Keratinocyte (primary cell): ENCODE data around the gene PPP1R26. TPM values are rescaled to one million over a fixed set of nuclear protein-coding genes. Genes with fewer than 3 reads are reported as not detected.
"Not testable (repeated sequence)": the region's sequence is repeated elsewhere in the genome, so short reads cannot be mapped to it uniquely, and the experiment has no call there.

Experiments
- DNase-seq: peaks from one replicate; pipeline ENCODE4 v3.0.0-alpha.2; 2011; ENCODE audit warnings: low read depth, missing footprints, low spot score
- FAIRE-seq: peaks from 2 replicates; lab custom pipeline; 2011; peaks lifted over from hg19 to GRCh38; lab: Jason Lieb, UNC
- H2AFZ ChIP-seq: 2 replicates; pipeline ENCODE4 v1.6.0; 2012; ENCODE audit warnings: low read length, control low read depth, inconsistent platforms; ENCODE audit not compliant: control insufficient read depth
- H3K27ac ChIP-seq: 2 replicates; pipeline ENCODE4 v1.5.1; 2011; ENCODE audit warnings: low read length; ENCODE audit not compliant: control insufficient read depth, insufficient read depth
- H3K27me3 ChIP-seq: 3 replicates; pipeline ENCODE4 v1.6.0; 2011; ENCODE audit warnings: low read length; ENCODE audit not compliant: control insufficient read depth, insufficient read depth; ENCODE audit errors: extremely low read depth
- H3K36me3 ChIP-seq, 2 experiments: 2 replicates in 1 of 2; 3 replicates in 1 of 2; pipeline ENCODE4 v1.5.1; 2011; ENCODE audit warnings: low read length in 2 of 2, mild to moderate bottlenecking in 1 of 2; ENCODE audit not compliant: control insufficient read depth in 2 of 2, insufficient read depth in 2 of 2; ENCODE audit errors: extremely low read depth in 1 of 2
- H3K4me1 ChIP-seq: 3 replicates; pipeline ENCODE4 v1.5.1; 2011; ENCODE audit warnings: low read length; ENCODE audit not compliant: control insufficient read depth, insufficient read depth; ENCODE audit errors: extremely low read depth
- H3K4me2 ChIP-seq: 3 replicates; pipeline ENCODE4 v1.6.0; 2011; ENCODE audit warnings: low read depth, low read length; ENCODE audit not compliant: control insufficient read depth, insufficient read depth; ENCODE audit errors: extremely low read depth
- H3K4me3 ChIP-seq, 3 experiments: fragments of 200-600 bp in 1 of 3; sonication (generic) in 1 of 3; 2 replicates in 2 of 3; 3 replicates in 1 of 3; pipeline ENCODE4 v1.5.1; 2011 to 2016; ENCODE audit warnings: low read length in 3 of 3, mild to moderate bottlenecking in 3 of 3, control low read depth in 2 of 3, inconsistent platforms in 1 of 3, low read depth in 1 of 3, mixed read lengths in 1 of 3, mixed run types in 1 of 3, moderate library complexity in 1 of 3; ENCODE audit not compliant: control insufficient read depth in 2 of 3, insufficient read depth in 2 of 3; ENCODE audit errors: extremely low read depth in 1 of 3
- H3K79me2 ChIP-seq: 2 replicates; pipeline ENCODE4 v1.6.0; 2012; ENCODE audit warnings: low read length; ENCODE audit not compliant: control insufficient read depth, insufficient read depth
- H3K9ac ChIP-seq: 3 replicates; pipeline ENCODE4 v1.6.0; 2011; ENCODE audit warnings: low read length; ENCODE audit not compliant: control insufficient read depth, insufficient read depth; ENCODE audit errors: extremely low read depth
- H3K9me1 ChIP-seq: 3 replicates; pipeline ENCODE4 v1.6.0; 2011; ENCODE audit warnings: low read length; ENCODE audit not compliant: control insufficient read depth, insufficient read depth; ENCODE audit errors: extremely low read depth
- H3K9me3 ChIP-seq: 2 replicates; pipeline ENCODE4 v1.5.1; 2012; ENCODE audit warnings: low read depth, low read length; ENCODE audit not compliant: control insufficient read depth
- H4K20me1 ChIP-seq: 3 replicates; pipeline ENCODE4 v1.6.0; 2011; ENCODE audit warnings: low read length; ENCODE audit not compliant: control insufficient read depth, insufficient read depth; ENCODE audit errors: extremely low read depth
- EZH2 ChIP-seq: IDR thresholded peaks from one replicate; pipeline ENCODE4 v1.6.1; 2012; ENCODE audit warnings: inconsistent platforms, mild to moderate bottlenecking, low read length, moderate library complexity
- dilution Hi-C: fragments of 300-500 bp; cut with MboI; formaldehyde crosslinking; loops from one replicate; pipeline ENCODE4 v1.7.0; 2020; ENCODE audit warnings: low sequenced_read_pairs; ENCODE audit not compliant: extremely low pct_ligation_motif_present
- polyA plus RNA-seq, 5 experiments: library from polyadenylated mRNA; depleted of rRNA in 3 of 5; stranded (reverse) in 3 of 5; stranded (forward) in 1 of 5; unstranded in 1 of 5; fragments of >200 nt; gene quantifications; 1 replicate in 1 of 5; 2 replicates in 3 of 5; 3 replicates in 1 of 5; pipeline versions ENCODE4 v1.2.1 to v1.2.3, GENCODE V29; 2011 to 2012; ENCODE audit warnings: missing spikeins in 2 of 5, low read depth in 1 of 5, low replicate concordance in 1 of 5
- TF ChIP-seq, protein P1 (sequence below), 3 experiments: IDR thresholded peaks in 1 of 3; conservative IDR thresholded peaks in 1 of 3; optimal IDR thresholded peaks in 1 of 3; 2 replicates in 2 of 3; 3 replicates in 1 of 3; pipeline versions ENCODE3 to v1.5.1; 2011; ENCODE audit warnings: low read length in 3 of 3, mild to moderate bottlenecking in 3 of 3, moderate library complexity in 2 of 3, control low read depth in 1 of 3, inconsistent platforms in 1 of 3; ENCODE audit not compliant: insufficient read depth in 2 of 3; ENCODE audit errors: extremely low read depth in 1 of 3

PPP1R26 gene
- polyA plus RNA-seq, 1 donor (not counting 4 experiments of a cell fraction or from before 2014, with no cell fraction given): 4.3 TPM

DNA sequence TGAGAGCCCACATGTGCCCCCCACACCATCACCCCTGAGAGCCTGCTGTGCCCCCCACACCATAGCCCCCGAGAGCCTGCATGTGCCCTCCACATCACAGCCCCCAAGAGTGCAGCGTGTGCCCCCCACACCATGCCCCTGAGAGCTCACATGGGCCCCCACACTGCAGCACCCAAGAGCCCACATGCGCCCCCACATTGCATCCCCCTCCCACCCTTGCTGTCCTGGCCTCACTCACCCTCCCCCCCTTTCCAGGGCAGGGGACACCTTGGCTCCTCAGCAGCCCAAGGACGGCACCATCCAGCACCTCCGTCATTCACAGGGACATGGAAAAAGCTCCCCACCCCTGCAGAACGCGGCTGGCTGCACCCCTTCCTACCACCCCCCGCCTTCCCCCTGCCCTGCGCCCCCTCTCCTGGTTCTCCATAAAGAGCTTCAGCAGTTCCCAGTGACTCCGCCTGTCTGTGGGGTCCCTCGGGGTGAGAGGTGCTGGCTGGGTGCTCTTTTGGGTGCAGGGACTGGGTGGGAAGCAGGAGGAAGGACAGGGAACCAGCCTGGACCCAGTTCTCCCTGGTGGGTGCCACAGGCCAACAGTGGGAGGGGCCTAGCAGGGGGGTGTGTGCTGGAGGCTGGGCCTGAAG, 46.6 kb downstream of the PPP1R26 start:
- H3K27ac ChIP-seq: no peak overlapping the region
- H3K79me2 ChIP-seq: no peaks in the 10 kb centered on the region
- no peaks in the 10 kb centered on the region for H3K27me3 ChIP-seq
- dilution Hi-C loops: no loop called here
- no peak for TF ChIP-seq EZH2
- TF ChIP-seq, protein P1, sequence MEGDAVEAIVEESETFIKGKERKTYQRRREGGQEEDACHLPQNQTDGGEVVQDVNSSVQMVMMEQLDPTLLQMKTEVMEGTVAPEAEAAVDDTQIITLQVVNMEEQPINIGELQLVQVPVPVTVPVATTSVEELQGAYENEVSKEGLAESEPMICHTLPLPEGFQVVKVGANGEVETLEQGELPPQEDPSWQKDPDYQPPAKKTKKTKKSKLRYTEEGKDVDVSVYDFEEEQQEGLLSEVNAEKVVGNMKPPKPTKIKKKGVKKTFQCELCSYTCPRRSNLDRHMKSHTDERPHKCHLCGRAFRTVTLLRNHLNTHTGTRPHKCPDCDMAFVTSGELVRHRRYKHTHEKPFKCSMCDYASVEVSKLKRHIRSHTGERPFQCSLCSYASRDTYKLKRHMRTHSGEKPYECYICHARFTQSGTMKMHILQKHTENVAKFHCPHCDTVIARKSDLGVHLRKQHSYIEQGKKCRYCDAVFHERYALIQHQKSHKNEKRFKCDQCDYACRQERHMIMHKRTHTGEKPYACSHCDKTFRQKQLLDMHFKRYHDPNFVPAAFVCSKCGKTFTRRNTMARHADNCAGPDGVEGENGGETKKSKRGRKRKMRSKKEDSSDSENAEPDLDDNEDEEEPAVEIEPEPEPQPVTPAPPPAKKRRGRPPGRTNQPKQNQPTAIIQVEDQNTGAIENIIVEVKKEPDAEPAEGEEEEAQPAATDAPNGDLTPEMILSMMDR (optimal IDR thresholded peaks at IDR 0.05 in 1 of 3, IDR thresholded peaks at IDR 0.05 in 1 of 3, conservative IDR thresholded peaks at IDR 0.05 in 1 of 3; ENCODE audit: extremely low read depth in 1 of 3, insufficient read depth in 2 of 3, low read length in 3 of 3): no peak
- no peak overlapping the region for H3K4me2 ChIP-seq
- FAIRE-seq (no peak), DNase-seq (no peak)
- no peaks in the 10 kb centered on the region for H3K36me3 ChIP-seq
- no peaks in the 10 kb centered on the region for H3K9me3 ChIP-seq
- H3K9ac ChIP-seq: no peak overlapping the region
- H2AFZ ChIP-seq: no peak overlapping the region
- H4K20me1 ChIP-seq: no peaks in the 10 kb centered on the region
- H3K9me1 ChIP-seq: no peaks in the 10 kb centered on the region
- H3K4me1 ChIP-seq: no peaks in the 10 kb centered on the region
- H3K4me3 ChIP-seq: no peak overlapping the region

DNA sequence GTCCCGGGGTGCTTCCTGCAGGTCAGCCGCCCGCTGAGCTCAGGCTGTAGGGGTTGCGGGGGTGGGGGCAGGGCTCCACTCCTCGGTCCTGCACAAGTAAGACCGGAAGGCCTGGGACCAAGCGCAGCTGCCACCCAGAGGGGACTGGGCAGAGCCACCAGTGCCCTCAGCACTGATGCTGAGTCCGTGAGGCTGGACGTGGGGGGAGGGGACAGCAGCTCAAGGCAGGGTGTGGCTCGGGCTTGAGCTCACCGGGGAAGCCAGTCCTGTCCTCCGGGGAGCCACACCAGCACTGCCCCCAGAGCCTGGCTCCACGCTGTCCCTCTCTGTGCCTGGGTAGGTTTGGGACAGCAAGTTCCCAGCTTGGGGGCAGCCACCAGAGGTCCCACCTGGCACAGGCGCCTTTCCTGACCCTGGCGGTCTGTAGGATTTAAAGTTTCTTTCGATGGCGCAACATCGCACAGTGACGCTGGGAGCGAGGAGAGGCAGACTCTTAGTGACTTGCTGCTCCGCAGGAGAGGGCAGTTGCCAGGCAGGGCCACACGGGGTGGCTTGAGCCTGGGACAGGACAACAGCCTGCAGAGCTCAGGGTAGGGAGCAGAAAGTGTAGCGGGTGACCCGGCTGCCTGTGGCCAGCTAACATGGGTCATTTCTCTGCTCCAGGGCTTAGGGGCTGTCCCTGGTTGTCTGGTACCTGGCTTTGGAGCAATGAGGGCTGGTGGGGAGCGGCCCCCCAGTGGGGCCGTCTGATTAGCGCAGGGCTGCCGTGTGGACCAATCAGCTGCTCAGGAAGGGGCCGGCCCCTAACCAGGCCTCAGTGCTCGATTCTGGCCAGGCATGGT, 47.4 kb downstream of the PPP1R26 start:
- DNase-seq: no peak
- no peak overlapping the region for H3K27ac ChIP-seq
- no peaks in the 10 kb centered on the region for H4K20me1 ChIP-seq
- no peaks in the 10 kb centered on the region for H3K27me3 ChIP-seq
- no peaks in the 10 kb centered on the region for H3K9me1 ChIP-seq
- H3K4me3 ChIP-seq: no peak overlapping the region
- no peaks in the 10 kb centered on the region for H3K79me2 ChIP-seq
- no peak overlapping the region for H2AFZ ChIP-seq
- no peak overlapping the region for H3K9ac ChIP-seq
- no peak for TF ChIP-seq EZH2
- TF ChIP-seq, protein P1 (optimal IDR thresholded peaks at IDR 0.05 in 1 of 3, IDR thresholded peaks at IDR 0.05 in 1 of 3, conservative IDR thresholded peaks at IDR 0.05 in 1 of 3; ENCODE audit: extremely low read depth in 1 of 3, insufficient read depth in 2 of 3, low read length in 3 of 3): no peak
- H3K4me2 ChIP-seq: no peak overlapping the region
- no peaks in the 10 kb centered on the region for H3K36me3 ChIP-seq
- dilution Hi-C loops: no loop called here
- H3K9me3 ChIP-seq: no peaks in the 10 kb centered on the region
- no peaks in the 10 kb centered on the region for H3K4me1 ChIP-seq
- no peak for FAIRE-seq

DNA sequence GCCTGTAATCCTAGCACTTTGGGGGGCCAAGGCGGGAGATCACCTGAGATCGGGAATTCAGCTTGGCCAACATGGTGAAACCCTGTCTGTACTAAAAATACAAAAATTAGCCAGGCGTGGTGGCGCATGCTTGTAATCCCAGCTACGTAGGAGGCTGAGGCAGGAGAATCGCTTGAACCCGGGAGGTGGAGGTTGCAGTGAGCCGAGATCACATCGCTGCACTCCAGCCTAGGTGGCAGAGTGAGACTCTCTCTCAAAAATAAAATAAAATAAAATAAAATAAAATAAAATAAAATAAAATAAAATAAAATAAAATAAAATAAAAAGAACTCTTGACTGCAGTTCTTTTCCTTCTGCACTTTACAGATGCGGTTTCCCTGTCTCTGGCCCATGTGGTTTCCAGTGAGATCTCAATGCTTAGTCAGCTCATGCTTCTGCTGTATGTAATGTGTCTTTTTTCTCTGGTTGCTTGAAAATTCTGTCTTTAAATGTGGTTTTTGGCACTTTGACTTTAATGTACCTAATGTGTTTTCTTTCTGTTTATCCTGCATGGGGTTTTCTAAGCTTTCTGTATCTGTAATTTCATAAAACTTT, 49.4 kb downstream of the PPP1R26 start:
- H3K36me3 ChIP-seq, H3K79me2 ChIP-seq, H3K9ac ChIP-seq, H3K27me3 ChIP-seq, H2AFZ ChIP-seq, H4K20me1 ChIP-seq, H3K9me1 ChIP-seq, DNase-seq, H3K4me2 ChIP-seq, H3K9me3 ChIP-seq, H3K4me1 ChIP-seq, H3K27ac ChIP-seq, dilution Hi-C loops, FAIRE-seq, H3K4me3 ChIP-seq: not testable (repeated sequence)
